NCI-H2227 (cell line): ENCODE data around the gene TTC28.
A peak's percentile ranks its signal among the peaks of the same experiment; 100 is the strongest.
"Not testable (repeated sequence)": the region's sequence is repeated elsewhere in the genome, so short reads cannot be mapped to it uniquely, and the experiment has no call there.

Experiments
- DNase-seq: peaks from one replicate; lab custom pipeline; 2025; ENCODE audit not compliant: unreplicated experiment; lab: John Stamatoyannopoulos, UW

Gene TTC28

DNA sequence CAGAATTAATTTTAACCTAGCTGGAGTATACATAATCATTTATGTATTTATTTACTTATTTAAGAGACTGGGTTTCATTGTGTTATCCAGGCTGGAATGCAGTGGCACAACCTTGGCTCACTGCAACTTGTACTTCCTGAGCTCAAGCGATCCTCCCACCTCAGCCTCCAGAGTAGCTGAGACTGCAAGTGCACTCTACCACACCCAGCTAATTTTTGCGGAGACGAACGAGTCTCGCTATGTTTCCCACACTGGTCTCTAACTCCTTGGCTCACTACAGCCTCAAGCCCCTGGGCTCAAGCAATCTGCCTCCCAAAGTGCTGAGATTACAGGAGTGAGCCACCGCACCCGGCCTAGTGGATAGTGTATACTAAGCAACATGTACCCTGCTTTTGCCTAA, 1.5 kb downstream of the TTC28 start:
- not testable (repeated sequence) for DNase-seq

DNA sequence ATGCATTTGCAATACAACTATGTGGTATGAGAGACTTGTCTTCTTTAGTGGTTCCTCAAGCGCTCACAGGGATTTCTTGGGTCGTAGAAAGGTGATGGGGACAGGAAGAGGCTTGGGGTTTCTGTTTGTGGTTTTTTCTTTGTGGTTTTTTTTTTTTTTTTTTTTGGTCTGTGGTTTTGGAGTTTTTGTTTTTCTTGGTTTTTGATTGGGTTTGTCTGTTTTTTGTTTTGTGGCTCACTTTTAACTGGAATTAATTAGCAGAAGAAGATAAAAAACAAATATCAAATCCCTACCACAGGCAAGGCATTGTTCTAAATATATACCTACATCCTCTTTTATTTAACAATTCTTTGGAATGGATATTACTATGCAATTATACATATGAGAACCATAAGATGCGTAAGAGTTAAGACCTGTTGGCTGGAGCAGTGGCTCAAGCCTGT, 5.5 kb downstream of the TTC28 start:
- no peak for DNase-seq

DNA sequence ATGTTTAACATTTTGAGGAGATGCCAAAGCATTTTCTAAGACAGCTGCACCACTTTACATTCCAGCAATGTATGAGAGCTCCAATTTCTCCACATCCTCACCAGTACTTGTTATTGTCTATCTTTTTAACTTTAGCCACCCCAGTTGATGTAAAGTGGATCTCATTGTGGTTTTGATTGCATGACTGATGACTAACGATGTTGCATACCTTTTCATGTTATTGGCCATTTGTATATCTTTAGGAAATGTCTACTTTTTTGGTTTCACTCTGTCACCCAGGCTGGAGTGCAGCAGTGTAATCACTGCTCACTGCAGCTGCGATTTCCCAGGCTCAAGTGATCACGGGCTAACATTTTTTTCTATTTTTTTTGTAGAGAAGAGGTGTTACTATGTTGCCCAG, 8.9 kb downstream of the TTC28 start:
- no peak for DNase-seq

DNA sequence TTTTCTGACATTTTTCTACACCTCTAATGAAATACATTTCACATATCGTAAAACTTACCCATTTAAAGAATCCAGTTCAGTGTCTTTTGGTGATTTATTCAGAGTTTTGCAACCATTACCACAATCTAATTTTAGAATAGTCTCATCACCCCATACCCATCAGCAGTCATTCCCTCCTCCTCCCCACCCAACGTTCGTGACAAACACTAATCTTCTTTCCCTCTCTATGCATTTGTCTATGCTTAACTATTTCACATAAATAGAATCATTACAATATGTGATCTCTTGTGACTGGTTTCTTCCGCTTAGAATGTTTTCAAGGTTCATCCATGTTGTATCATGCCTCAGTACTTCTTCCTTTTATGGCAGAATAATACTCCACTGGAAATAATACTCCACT, 9.5 kb downstream of the TTC28 start:
- no peak for DNase-seq

DNA sequence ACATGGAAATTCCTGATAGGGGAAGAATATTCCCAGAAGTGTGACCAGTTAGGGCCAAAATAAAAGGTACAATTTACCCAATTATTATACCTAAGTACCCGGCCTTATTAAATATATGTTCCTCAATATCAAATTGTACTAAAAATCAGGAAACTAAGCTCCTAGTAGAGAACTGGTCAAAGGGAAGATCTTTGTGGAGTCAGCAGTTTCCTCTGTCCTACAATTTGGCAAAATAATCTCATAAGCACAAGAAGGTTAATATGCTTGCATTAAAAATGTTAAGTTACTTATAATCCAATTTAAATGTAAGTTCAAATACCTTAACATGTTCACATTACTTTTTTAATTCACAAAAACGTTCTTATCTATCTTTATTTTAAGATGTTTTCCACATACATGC, 10.3 kb downstream of the TTC28 start:
- DNase-seq: no peak

DNA sequence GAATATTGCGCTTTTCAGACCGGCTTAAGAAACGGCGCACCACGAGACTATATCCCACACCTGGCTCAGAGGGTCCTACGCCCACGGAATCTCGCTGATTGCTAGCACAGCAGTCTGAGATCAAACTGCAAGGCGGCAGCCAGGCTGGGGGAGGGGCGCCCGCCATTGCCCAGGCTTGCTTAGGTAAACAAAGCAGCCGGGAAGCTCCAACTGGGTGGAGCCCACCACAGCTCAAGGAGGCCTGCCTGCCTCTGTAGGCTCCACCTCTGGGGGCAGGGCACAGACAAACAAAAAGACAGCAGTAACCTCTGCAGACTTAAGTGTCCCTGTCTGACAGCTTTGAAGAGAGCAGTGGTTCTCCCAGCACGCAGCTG, 16.1 kb downstream of the TTC28 start:
- DNase-seq: not testable (repeated sequence)

DNA sequence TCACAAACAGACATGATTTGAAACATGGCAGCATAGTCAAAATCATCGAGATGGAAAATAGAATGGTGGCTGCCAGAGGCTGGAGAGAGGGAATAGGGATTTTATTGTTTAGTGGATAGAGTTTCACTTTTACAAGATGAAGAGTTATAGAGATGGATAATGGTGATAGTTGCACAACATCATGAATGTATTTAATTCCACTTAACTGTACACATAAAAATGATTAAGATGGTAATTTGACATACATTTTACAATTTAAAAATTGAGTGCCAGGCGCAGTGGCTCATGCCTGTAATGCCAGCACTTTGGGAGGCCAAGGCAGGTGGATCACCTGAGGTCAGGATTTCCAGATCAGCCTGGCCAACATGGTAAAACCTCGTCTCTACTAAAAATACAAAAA, 21.2 kb downstream of the TTC28 start:
- no peak for DNase-seq

DNA sequence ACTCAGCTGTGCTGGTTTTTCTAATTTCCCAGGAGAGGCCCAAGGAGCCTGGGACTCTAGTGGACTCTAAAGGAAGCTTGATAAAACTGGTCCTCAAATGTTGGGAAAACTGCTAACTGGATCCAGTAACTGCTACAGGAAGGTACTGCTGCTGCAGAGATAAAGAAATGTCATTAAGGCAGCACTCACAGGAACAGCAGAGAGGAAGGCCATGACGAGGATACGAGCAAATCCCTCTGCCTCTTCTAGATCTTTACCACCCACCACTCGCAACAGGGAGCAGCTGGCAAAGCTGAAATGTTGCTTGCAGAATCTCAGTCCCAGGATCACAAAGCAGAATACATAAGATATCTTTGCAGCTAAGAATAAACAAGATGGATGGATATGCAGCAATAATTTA, 23.5 kb downstream of the TTC28 start:
- no peak for DNase-seq

DNA sequence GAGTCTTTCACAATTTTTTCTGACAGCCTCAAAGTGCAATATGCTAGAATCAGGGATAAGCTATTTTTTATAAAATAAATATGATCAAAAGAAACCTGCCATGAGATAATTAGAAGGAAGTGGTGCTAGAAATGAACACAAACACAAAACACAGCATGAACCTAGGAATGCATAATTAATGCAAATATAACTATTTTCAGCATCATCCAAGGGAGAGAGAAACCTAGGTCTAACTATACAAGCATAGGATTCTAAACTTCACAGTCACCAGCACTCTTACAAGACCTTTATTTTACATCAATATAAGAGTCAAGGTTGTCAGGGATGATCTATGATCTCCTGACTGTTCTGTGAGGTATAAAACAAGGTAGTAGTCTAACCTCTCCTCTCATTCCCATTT, 29.2 kb downstream of the TTC28 start:
- no peak for DNase-seq

DNA sequence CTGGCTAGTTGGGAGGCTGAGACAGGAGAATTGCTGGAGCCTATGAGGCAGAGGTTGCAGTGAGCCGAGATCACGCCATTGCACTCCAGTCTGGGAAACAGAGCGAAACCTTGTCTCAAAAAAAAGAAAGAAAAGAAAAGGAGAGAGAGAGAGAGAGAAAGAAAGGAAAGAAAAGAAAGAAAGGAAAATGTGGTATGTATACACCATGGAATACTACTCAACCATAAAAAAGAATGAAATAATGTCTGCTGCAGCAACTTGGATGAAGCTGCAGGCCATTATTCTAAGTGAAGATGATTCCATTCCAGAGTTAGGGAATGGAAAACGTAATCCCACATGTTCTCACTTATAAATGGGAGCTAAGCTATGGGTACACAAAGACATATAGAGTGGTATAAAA, 30.8 kb downstream of the TTC28 start:
- DNase-seq: no peak

DNA sequence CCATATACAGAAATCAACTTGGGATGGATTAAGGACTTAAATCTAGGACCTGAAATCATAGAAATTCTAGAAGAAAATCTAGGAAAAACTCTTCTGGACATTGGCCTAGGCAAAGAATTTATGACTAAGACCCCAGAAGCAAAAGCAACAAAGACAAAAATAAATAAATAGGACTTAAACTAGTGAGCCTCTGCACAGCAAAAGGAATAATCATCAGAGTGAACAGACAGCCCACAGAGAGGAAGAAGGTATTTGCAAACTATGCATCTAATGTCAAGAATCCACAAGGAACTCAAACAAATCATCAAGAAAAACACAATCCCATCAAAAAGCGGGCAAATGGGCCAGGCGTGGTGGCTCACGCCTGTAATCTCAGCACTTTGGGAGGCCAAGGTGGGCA, 32.4 kb downstream of the TTC28 start:
- DNase-seq: no peak

DNA sequence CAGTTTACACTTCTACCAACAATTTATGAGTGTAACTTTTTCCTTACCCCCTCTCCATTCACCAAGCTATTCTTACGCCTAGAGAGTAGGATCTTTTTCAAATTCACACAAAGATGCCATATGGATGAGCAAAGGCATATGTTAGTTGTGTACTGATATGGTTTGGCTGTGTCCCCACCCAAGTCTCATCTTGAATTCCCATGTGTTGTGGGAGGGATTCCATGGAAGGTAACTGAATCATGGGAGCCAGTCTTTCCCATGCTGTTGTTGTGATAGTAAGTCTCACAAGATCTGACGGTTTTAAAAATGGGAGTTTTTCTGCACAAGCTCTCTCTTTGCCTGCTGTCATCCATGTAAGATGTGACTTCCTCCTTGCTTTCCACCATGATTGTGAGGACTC, 40.3 kb downstream of the TTC28 start:
- DNase-seq: no peak

DNA sequence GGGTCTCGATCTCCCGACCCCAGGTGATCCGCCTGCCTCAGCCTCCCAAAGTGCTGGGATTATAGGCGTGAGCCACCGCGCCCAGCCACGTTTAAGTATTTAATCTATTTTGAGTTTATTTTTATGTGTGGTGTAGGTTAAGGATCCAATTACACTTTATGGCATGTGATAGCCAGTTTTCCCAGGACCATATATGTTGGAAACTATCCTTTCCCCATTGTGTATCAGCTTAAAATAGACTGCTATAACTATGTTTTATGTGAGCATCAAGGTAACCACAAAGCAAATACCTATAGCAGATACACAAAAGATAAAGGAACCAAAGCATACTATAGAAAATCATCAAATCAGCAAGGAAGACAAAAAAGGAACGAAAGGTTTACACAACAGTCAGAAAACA, 42.4 kb downstream of the TTC28 start:
- no peak for DNase-seq

DNA sequence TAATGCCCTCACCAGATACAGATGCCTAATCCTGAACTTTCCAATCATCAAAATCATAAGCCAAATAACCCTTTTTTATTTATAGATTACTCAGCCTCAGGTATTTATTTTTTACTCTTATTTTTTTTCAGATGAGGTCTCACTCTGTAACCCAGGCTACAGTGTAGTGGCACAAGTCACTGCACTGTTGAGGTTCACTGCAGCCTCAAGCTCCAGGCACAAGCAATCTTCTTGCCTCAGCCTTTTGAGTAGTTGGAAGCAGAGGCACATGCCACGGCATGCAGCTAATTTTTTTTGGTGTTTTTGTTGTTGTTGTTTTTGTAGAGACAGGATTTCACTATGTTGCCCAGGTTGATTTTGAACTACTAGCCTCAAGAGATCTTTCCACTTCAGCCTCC, 49.5 kb downstream of the TTC28 start:
- no peak for DNase-seq

DNA sequence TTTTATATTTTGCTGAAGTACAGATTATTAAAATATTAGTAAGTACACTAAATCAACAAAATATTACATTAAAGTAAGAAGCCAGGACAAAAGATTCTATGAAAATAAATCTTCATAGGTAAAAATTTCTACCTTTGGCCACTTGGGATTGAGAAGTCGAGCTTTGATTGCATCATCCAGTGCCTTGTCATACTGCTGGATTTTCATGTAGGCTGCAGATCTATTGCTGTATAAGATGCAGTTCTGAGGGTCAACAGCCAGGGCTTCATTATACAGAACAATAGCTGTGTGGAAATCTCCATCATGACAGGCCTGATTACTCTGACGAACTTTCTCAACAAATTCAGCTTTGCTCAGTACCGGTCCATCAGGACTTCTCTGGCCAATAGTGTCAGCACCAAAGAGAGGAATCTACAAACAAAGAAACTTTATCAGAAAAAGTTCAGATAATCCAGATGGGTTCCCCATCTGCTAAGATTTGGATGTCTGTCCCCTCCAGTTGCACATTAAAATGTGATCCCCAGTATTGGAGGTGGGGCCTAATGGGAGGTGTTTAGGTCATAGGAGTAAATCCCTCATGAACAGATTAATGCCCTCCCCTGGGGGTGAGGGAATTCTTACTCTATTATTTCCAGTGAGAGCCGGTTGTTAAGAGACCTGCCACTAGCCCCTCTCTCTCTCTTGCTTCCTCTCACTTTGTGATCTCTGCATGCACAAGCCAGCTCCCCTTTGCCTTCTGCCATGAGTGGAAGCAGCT, 50.0 kb downstream of the TTC28 start:
- DNase-seq: peak; percentile 12

DNA sequence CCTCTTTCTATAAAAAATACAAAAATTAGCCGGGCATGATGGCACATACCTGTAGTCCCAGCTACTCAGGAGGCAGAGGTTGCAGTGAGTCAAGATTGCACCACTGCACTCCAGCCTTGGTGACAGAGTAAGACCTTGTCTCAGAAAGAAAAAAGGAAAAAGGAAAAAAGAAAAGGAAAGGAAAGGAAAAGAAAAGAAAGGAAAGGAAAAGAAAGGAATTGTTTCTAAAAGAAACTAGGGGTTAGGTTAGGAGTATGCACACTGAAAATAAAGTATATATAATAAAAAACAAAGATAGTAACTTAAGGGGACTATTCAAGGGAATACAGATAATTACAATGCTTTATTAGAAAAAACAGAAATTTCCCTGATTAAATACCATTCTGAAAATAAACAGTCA, 50.9 kb downstream of the TTC28 start:
- DNase-seq: no peak

DNA sequence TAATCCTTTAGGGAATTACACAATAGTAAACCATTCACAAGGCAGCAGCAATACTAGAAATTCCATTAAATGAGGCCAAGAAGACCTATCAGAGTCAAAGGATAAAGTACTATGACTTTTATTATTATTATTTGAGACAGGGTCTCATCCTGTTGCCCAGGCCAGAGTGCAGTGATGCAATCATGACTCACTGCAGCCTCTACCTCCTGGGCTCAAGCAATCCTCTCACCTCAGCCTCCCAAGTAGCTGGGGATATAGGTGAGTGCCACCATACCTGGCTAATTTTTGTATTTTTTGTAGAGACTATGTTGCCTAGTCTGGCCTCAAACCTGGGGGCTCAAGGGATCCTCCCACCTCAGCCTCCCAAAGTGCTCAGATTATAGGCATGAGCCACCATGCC, 51.8 kb downstream of the TTC28 start:
- no peak for DNase-seq

DNA sequence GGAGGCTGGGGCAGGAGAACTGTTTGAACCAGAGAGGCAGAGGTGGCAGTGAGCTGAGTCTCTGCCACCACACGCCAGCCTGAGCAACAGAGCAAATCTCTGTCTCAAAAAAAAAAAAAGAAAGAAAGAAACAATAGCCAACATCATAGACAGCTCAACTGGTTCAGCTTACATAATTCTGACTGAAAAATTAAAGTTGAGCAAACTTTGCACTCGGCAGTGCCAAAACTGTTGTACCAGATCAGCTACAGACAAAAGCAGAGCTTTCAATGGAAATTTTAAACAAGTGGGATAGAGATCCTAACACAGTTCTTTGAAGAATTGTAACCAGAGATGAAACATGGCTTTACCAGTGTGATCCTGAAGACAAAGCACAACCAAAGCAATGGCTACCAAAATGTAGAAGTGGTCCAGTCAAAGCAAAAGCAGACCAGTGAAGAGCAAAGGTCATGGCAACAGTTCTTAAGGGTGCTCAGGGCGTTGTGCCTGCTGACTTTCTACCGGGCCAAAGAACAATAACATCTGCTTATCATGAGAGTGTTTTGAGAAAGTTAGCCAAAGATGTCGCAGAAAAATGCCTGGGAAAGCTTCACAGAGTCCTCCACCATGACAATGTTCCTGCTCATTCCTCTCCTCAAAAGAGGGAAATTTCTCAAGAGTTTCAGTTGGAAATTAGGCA, 59.3 kb downstream of the TTC28 start:
- no peak for DNase-seq

DNA sequence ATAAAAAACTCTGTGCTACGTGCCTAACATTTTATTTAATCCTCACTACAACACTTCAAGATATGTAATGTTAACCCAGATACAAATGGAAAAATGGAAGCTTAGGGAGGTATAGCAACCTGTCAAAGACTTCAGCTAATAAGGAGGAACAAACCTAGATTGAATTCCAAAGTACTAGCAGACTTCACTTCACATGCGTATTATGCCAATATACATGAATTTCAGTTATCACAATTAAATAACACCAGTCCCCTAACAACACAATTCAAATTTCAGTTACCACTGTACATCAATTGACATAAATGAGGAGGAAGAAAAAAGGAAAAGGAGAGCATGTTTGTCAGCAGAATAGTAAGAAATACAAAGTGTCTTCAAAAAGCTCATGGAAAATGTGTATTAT, 60.4 kb downstream of the TTC28 start:
- no peak for DNase-seq

DNA sequence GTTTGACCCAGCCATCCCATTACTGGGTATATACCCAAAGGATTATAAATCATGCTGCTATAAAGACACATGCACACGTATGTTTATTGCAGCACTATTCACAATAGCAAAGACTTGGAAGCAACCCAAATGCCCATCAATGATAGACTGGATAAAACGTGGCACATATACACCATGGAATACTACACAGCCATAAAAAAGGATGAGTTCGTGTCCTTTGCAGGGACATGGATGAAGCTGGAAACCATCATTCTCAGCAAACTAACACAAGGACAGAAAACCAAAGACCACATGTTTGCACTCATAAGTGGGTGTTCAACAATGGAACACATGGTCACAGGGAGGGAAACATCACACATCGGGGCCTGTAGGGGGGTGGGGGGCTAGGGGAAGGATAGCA, 64.2 kb downstream of the TTC28 start:
- not testable (repeated sequence) for DNase-seq

DNA sequence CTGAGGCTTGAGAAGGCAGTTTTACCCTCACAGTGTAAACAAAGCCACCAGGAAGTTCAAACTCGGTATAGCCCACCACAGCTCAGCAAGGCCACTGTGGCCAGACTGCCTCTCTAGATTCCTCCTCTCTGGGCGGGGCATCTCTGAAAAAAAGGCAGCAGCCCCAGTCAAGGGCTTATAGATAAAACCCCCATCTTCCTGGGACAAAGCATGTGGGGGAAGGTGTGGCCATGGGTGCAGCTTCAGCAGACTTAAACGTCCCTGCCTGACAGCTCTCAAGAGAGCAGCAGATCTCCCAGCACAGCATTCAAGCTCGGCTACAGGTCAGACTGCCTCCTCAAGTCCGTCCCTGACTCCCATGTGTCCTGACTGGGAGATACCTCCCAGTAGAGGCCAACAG, 69.7 kb downstream of the TTC28 start:
- no peak for DNase-seq

DNA sequence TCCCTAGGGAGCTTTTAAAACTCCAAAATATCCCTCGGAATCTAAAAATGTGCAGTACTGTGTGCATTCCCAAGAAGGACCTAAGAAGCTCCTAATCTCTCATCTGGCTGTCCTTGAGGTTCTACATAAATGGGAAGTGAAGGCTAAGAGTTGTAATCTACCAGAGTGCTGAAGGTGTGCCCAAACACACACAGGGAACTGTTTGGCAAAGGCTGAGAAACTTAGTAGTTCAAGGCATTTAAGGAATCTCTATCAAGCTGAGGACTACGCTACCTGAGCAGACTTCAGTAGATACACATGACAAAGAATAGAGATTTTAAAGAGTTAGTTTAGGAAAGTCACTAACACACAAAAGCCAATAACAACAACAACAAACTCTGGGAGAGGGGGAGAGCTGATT, 71.1 kb downstream of the TTC28 start:
- no peak for DNase-seq

DNA sequence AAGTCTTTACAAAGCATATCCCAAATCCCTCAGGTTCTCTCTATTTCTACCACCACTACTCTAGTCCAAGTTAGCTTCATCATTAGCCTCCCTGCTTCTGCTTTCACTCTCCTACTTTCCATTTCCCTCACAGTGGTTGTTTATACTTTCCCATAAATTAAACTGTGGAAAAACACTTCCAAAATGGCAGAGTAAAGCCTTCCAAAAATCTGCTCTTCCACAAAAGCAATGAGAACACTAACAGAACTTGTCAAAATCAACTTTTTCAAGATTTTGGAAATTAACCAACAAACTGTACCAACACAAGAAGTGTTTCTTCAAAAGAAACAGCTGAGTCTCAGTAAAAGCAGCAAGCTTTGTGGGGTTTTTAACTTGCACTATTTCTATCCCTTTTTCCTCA, 71.8 kb downstream of the TTC28 start:
- DNase-seq: no peak
